AG20443 (cell line): ENCODE data around the gene VIM.
"Not testable (repeated sequence)": the region's sequence is repeated elsewhere in the genome, so short reads cannot be mapped to it uniquely, and the experiment has no call there.

Experiments used
- DNase-seq: peaks from one replicate; pipeline ENCODE4 v3.0.0; 2012; ENCODE audit warnings: low spot score, mixed read lengths

Gene VIM

GRCh38 chr10:17232276-17232960 lies 4.4 kb downstream of the VIM start:
- DNase-seq = no peak

DNA sequence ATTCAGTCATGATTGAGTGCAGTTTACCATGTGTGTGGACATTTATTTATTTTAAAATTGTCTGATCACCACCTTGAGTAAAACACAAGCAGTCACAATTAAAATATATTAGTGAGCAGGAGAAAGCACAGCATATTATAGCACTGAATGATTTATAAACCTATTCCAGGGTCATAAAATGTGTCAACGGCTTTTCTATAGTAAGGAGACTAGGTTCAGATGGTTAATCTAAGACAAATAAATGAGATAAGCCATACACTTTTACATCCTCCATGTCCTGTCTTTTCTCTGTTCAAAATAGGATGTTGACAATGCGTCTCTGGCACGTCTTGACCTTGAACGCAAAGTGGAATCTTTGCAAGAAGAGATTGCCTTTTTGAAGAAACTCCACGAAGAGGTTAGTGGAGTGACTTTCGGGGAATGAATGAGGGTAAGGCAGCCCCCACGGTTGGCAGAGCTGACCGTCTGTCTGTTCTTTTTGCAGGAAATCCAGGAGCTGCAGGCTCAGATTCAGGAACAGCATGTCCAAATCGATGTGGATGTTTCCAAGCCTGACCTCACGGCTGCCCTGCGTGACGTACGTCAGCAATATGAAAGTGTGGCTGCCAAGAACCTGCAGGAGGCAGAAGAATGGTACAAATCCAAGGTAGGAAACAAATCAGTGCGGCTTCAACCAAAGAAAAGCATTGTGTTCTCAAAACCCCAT lies 5.4 kb downstream of the VIM start:
- DNase-seq = no peak

- no peak for DNase-seq
Observed at GRCh38 chr10:17234431-17234945, 6.4 kb downstream of the VIM start.

DNA sequence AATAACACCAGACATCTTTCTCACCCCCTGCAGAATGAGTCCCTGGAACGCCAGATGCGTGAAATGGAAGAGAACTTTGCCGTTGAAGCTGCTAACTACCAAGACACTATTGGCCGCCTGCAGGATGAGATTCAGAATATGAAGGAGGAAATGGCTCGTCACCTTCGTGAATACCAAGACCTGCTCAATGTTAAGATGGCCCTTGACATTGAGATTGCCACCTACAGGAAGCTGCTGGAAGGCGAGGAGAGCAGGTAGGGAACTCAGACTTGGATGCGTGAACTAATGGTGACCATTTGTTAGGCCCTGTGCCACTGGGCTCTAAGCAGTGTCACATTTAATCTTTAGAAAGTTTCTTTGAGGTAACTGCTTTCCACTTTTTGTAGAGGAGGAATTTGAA lies 7.1 kb downstream of the VIM start:
- DNase-seq = no peak

DNA sequence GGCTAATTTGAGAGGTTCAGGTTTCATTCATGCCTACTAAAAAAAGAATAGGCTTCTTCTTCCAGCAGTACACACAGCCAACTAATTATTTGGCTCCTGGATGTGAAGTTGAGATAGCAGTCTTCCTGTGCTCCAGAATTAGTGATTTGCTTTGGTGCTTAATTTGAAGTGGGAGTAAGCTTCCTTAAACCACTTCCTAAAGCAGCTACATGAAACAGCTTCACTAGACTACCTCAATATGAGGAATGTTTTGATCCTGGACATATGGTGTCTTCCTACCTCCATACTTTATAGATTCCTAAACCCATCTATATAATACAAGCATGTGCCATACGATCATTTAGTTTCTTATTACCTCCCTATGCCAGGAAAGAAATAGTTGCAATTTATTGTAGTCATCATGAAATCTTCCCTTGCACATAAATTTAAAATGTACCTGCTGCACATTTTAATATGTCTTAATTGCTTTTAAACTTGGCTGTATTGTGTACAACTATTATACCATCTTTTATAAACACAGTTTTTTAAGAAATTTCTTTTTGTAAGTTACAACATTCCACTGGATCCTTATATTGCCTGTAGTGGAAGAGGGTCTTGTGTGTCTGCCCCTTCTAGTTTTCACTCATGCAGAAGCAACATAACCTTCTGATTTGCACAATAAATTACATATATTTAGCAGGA lies 8.6 kb downstream of the VIM start:
- DNase-seq = no peak

DNA sequence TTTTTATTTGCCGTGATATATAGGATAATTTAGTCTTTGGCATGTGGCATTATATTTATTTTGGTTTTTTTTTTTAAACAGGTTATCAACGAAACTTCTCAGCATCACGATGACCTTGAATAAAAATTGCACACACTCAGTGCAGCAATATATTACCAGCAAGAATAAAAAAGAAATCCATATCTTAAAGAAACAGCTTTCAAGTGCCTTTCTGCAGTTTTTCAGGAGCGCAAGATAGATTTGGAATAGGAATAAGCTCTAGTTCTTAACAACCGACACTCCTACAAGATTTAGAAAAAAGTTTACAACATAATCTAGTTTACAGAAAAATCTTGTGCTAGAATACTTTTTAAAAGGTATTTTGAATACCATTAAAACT lies 9.1 kb downstream of the VIM start:
- no peak for DNase-seq

DNA sequence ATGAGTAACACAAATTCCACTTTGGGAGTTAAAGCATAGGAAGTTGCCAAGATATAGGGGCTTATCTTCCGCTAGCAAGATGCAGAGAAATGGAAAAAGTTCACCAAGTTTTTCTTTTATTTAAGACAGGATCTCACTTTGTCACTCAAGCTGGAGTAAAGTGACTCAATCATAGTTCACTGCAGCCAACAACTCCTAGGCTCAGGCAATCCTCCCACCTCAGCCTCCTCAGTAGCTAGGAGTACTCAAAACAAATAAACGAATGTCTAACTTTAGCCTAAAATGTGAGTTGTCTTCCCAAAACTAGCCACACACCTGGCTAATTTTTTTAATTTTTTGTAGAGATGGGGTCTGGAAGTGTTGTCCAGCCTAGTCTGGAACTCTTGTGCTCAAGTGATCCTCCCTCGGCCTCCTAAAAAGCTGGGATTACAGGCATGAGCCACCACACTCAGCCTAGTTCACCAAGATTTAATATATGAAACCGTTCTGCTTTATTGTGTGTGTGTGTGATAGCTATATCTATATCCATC lies 9.9 kb downstream of the VIM start:
- DNase-seq = no peak

- DNase-seq = peak; percentile 59
Observed at GRCh38 chr10:17238445-17239291, 10.6 kb downstream of the VIM start.

DNA sequence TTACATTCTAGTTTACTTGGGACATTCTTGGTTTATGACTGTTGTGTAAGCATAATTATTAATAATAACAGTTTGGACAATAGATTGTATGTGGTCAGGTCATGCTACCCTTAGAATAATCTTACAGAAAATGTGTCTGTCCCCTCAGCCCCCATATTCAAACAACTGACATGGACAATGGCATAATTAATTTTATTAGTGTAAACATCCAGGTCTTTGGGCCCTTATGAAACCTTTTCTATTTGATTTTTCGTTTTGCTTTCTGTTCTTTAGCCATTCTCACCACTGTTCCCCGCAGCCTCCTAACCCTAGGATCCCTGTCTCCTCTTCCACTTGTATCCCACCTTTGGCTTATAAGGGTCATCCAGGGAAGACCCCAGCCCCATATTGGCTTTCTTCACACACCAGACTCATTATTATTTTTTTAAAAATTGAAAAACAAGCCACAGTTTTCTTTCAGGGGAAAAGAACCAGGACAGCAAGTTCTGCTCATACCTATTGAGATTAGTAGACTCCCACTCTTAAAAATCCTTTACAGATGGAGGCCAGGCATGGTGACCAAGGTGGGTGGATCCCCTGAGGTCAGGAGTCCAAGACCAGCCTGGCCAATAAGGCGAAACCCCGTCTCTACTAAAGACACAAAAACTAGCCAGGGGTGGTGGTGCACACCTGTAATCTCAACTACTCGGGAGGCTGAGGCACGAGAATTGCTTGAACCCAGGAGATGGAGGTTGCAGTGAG lies 11.5 kb downstream of the VIM start:
- no peak for DNase-seq

GRCh38 chr10:17240096-17240495 lies 12.1 kb downstream of the VIM start:
- DNase-seq = no peak

DNA sequence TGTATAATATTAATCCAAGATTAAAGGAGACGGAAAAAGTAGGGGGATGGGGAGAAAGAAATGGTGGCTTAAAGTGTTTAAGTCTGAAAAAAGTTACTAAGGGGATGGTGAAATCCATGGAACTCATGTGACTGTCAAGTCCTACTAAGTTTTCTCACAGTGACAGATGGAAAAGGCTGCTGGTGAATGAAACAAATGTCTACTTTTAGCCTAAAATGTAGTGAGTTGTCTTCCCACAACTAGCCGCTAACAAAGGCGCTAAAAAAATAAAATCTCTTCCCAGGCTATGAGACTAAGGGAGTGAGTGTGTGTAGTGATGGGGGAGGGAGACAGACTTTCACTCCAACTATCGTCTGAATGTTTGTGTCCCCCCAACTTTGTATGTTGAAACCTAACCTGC lies 12.6 kb downstream of the VIM start:
- no peak for DNase-seq

- DNase-seq = no peak
Observed at GRCh38 chr10:17241611-17242333, 13.7 kb downstream of the VIM start.

DNA sequence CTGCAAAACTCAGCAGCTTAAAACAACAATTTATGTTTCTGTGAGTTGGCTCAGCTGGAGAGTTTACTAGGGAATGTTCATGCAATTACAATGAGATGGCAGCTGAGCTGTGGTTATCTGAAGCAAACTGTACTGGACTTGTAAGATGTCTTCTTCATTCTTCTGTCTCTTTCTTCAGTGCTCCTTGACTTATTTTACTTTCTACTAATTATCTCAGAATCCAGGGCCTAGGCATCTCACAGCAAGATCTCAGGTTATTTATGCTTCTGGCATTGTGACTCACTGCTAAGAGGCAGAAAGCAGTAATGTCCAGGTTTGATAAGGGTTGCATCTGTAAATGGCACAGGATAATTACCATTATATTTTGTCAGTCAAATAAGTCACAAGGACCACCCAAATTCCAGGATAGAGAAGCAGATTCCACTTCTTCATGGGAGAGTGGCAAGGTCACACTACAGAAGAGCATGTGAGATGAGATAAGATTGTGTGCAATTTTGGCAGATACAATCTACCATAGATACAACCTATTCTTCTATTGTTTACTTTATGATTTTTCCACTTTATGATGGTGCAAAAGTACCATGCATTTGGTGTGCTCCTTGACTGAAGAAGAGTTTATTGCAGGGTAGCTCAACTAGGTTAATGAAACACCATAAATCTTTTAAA lies 16.8 kb downstream of the VIM start:
- DNase-seq = no peak

GRCh38 chr10:17247210-17247609 lies 19.2 kb downstream of the VIM start:
- DNase-seq = no peak

- no peak for DNase-seq
Observed at GRCh38 chr10:17248964-17249363, 20.9 kb downstream of the VIM start.

GRCh38 chr10:17249820-17250219 lies 21.8 kb downstream of the VIM start:
- no peak for DNase-seq

DNA sequence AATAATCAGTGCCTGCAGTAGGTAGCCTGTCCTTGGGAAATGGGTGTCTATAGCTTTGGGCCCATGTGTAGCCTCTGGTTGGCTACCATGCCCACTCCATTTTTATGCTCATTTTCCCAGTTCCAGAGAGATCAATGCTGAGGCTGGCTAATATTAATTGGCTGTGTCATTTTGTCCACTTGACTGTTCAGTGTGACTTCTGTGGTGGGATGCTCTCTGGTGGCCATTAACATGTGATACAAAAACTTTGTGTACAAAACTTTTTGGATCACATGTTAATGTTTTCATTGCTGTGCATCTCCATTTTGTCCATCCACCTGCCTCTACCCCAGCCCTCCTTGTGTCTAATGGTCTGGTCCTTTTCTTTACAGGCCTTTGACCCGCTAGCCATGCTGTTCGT lies 22.7 kb downstream of the VIM start:
- no peak for DNase-seq

- not testable (repeated sequence) for DNase-seq
Observed at GRCh38 chr10:17254543-17255050, 26.6 kb downstream of the VIM start.

GRCh38 chr10:17255512-17255911 lies 27.5 kb downstream of the VIM start:
- no peak for DNase-seq

DNA sequence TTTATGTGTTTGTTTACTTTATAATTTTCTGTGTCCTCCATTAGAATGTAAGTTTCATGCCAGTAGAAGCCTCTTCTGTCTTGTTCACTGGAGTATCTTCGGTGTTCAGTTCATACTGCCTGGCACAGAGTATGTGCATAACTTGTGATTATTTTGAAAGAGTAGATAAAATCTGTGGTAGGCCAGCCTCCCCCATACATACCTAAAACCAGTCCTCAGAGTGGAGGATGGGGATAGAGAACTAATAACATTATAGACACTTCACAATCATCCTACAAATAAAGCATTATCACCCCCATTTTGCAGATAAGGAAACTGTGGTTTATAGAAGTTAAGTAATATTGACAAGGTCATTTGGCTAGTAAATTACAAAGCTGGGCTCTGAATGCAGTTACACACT lies 28.0 kb downstream of the VIM start:
- DNase-seq = no peak
